GM20000 (cell line): ENCODE results near the gene FOXO1.

ENCODE experiments used
- DNase-seq: peaks from one replicate; pipeline ENCODE4 v3.0.0; 2012; ENCODE audit warnings: low spot score
- CTCF ChIP-seq: IDR thresholded peaks from 2 replicates; pipeline ENCODE4 v1.5.1; 2012; ENCODE audit warnings: mild to moderate bottlenecking, control low read depth; ENCODE audit errors: extremely low read depth, missing control alignments

FOXO1 gene

GRCh38 chr13:40539576-40540327, 126.7 kb downstream of the FOXO1 start:
- no peak for DNase-seq
- no peak for TF ChIP-seq CTCF

- no peak for TF ChIP-seq CTCF
- no peak for DNase-seq
These were observed 129.1 kb downstream of the FOXO1 start for GRCh38 chr13:40537146-40537895.

GRCh38 chr13:40536443-40537113, 129.9 kb downstream of the FOXO1 start:
- TF ChIP-seq CTCF: no peak

GRCh38 chr13:40535345-40535836, 131.1 kb downstream of the FOXO1 start:
- no peak for DNase-seq
- TF ChIP-seq CTCF: no peak

More at GRCh38 chr13:40536443-40537113, 129.9 kb downstream of the FOXO1 start:
- no peak for DNase-seq

GRCh38 chr13:40534456-40534855, 132.0 kb downstream of the FOXO1 start:
- no peak for DNase-seq
- TF ChIP-seq CTCF: no peak

GRCh38 chr13:40533072-40533471, 133.4 kb downstream of the FOXO1 start:
- TF ChIP-seq CTCF: no peak
- DNase-seq: no peak

- no peak for TF ChIP-seq CTCF
- no peak for DNase-seq
These were observed 135.5 kb downstream of the FOXO1 start for GRCh38 chr13:40530961-40531360.
